Left cardiac atrium (tissue), 4 donors: ENCODE data around the gene INPP4A. TPM values are rescaled to one million over a fixed set of nuclear protein-coding genes. Genes with fewer than 3 reads are reported as not detected.

Source experiments
- ATAC-seq, 2 donors: fragments of 200-7000 bp; cut with Tn5 transposase; one replicate each; pipeline ENCODE4 v1.9.1; 2020; ENCODE audit warnings: mild to moderate bottlenecking in 2 of 2, moderate library complexity in 2 of 2
- DNase-seq: peaks from one replicate; pipeline ENCODE4 v3.0.0-alpha.2; 2020
- intact Hi-C, 2 donors: fragments of 100-400 bp; cut with DNase I; formaldehyde crosslinking; loops; one replicate each; pipeline versions ENCODE4 v1.14.1 to v1.15.1; 2022 to 2023
- total RNA-seq, 2 donors: library from RNA; stranded (reverse); fragmentation: NEBNext Ultra II Directional; extraction: Animal tissue kit (Norgen Biotek cat#: 25700); gene quantifications; one replicate each; pipeline ENCODE4 v1.2.1, GENCODE V29; 2021
- donor health status: DM: no; HTN: yes; CAD: no.
- donor health status: DM: no; HTN: yes; CAD: no; lungs with severe emphysema.
- donor health status: DM: yes; HTN: yes; CAD: no.
- donor health status: Dilated cardiomyopathy.

INPP4A gene
- total RNA-seq, 2 donors from 2014 or later, result 14.6 to 19.5 TPM

DNA sequence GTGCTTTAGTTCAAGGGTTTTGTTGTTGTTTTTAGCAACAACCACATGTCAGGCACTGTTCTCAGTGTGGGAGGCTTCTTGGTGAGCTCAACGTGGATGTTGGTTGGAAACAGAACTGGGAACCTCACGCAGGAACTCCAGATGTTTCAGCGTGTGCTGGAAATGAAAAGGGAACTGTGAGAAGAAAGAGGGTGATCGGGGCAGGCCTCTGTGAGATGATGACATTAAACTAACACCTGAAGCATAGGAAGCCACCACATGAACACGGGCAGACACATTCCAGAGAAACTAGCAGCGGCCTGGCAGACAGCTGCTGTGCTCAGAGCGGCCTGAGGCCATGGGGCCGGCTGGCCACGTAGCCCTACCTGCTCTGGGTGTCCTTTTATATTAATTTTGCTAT, 97.2 kb downstream of the INPP4A start:
- intact Hi-C loops, result no loop called here
- no peak for ATAC-seq
- DNase-seq, result no peak

DNA sequence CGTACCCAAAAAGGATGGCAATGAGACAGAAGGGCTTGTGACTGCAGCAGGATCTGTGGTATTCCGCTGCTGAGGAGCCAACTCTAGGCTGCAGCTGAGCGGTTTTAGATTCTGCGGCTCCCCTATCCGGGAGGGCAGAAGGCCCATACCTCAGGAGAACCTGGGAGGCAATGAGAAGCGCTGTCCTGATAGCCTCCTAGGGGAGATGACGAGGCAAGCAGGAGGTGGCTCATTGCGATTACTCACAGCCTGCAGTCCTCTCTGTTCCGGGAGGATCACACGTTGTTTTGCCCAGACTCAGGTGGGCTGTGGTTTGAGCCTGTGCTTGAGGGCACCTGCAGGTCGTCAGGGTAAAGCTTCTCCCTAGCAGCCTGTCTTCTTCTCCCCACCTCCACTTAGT, 98.6 kb downstream of the INPP4A start:
- no peak for ATAC-seq
- intact Hi-C loops, result no loop called here
- DNase-seq, result no peak

GRCh38 chr2:98543842-98544241, 99.2 kb downstream of the INPP4A start:
- intact Hi-C loops, result no loop called here
- no peak for ATAC-seq

GRCh38 chr2:98545591-98545990, 100.9 kb downstream of the INPP4A start:
- ATAC-seq (no peak), DNase-seq (no peak)
- intact Hi-C loops, result no loop called here

More at GRCh38 chr2:98543842-98544241, 99.2 kb downstream of the INPP4A start:
- DNase-seq, result no peak

GRCh38 chr2:98546186-98546585, 101.5 kb downstream of the INPP4A start:
- DNase-seq (no peak), ATAC-seq (no peak)
- intact Hi-C loops, result no loop called here

GRCh38 chr2:98547092-98547790, 102.6 kb downstream of the INPP4A start:
- intact Hi-C loops, result no loop called here

DNA sequence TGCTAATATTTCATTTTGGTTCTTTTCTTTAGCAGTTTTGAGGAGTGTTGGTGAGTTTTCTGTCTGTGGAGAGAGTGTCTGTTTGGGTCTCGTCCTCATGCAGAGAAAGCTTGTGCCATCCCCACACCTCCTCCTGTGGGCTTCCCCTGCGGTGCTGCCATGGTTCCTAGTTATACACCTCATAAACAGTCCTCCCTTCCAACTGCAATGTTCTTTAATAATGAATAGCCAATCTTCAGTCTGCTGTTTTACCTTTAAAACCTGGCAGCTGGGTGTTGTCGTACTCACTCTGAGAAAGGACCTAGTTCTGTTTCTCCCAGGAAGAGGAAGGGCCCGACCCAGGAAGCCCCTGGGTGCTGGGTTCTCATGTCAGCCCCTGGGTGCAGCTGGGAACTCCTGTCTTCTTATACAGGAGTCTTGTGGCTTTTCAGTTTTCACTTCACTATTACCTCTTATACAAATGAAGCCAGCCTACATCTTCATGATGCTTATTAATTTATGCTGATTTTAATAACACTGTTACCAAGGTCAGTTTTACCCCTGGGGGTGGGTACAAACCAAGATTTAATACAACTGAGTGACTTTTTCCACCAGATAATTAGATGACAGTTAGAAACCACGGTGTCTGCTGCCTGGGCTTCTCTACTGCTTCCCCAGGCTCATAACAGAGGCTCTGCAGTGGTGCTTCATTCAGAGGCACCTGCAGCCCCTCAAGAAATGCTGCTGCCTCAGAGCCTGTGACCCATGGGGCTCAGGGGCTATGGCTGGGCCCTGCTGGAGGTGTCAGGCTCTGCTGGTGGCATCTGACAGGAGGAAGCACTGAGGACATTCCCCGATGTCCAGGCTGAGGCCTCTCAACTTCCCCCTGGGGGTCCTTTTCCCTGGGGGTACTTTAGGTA, 104.5 kb downstream of the INPP4A start:
- ATAC-seq (no peak), DNase-seq (no peak)
- intact Hi-C loops, result no loop called here

More at GRCh38 chr2:98547092-98547790, 102.6 kb downstream of the INPP4A start:
- DNase-seq (no peak), ATAC-seq (no peak)

- no peak for DNase-seq
- intact Hi-C loops, result no loop called here
- ATAC-seq, result no peak
Measured at GRCh38 chr2:98550165-98550564, 105.5 kb downstream of the INPP4A start.

DNA sequence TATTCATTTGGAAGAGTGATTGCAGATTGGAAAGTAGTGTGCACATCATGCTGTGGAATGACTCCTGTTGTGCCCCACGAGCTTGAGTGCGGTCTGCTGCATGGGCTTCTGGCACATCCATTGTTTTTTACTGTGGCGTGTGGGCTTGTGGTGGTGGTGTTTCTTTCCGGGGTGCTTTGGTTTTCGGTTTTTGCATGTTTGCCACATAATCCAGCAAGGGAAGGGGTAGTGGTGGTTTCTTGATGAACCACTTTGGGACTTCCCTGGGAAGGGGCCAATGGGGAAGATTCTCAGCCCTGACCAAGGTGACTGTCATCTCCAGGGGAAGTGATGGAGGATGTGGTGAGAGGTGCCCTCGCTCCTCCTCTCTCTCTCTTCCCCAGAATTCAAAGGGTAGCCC, 106.7 kb downstream of the INPP4A start:
- DNase-seq (no peak), ATAC-seq (no peak)
- intact Hi-C loops, result no loop called here

DNA sequence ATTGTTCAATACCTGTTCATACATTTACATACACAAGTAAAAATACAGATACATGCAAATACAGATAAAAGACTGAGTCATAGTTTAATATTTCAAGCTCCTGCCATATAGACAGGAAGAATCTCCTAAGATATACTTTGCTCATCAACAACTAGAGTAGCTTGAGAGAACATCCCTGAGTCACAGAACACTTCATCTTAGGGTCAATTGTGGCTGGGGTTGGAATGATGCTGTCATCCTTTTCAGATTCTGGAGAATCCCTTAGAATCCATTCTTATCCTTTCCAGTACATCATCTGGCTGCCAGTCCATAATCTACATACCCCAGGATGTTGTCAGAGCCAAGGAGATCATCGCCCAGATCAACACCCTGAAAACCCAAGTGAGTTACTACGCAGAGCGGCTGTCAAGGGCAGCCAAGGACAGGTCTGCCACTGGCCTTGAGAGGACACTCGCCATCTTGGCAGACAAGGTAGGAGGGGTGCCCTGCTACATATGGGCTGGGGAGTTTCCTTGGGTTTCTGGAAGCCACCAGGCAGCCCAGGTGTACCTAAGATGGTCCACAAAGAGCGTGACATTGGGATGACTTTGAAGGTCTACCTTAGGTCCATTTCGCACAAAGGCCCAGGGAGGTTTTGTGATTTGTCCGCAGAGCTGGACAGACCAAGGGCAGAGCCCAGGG, 108.0 kb downstream of the INPP4A start:
- DNase-seq, result no peak
- ATAC-seq, result no peak
- intact Hi-C loops, result no loop called here

GRCh38 chr2:98554116-98554861, 109.6 kb downstream of the INPP4A start:
- no peak for ATAC-seq
- no peak for DNase-seq
- intact Hi-C loops, result no loop called here

GRCh38 chr2:98555696-98556095, 111.0 kb downstream of the INPP4A start:
- intact Hi-C loops, result no loop called here

DNA sequence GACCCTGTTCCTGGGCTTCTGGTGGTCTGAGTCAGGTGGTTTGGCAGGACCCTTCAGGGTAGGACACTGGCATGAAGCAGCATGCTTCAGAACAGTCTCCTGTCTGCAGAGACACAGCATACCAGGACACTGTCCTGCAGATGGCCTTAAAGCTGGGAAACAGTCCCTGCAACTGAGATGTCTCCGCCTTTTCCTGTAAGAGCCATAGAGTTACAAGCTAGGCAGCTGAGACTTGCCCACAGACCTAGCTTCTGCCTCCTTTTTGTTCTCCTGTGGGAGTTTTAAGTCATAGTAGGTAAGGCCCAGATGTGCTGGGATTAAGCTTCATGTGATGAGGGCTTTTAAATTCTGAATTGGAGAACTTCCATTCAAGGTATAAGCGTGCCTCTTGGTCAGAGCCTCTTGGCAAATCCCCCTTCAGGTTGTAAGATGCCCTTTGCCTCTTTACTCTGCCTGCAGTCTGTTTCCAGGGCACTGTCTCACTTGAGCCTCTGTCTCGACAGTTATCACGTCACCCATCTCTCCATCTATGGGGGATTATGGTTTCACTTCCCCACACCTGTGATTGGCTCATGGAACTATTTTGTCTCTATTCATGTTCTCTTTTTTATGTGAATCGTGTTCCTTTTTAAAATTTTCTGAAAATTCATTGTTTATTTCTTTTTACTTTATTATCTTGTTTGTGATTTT, 111.8 kb downstream of the INPP4A start:
- DNase-seq, result no peak
- ATAC-seq, result no peak
- intact Hi-C loops, result no loop called here

More at GRCh38 chr2:98555696-98556095, 111.0 kb downstream of the INPP4A start:
- ATAC-seq, result no peak
- DNase-seq, result no peak

DNA sequence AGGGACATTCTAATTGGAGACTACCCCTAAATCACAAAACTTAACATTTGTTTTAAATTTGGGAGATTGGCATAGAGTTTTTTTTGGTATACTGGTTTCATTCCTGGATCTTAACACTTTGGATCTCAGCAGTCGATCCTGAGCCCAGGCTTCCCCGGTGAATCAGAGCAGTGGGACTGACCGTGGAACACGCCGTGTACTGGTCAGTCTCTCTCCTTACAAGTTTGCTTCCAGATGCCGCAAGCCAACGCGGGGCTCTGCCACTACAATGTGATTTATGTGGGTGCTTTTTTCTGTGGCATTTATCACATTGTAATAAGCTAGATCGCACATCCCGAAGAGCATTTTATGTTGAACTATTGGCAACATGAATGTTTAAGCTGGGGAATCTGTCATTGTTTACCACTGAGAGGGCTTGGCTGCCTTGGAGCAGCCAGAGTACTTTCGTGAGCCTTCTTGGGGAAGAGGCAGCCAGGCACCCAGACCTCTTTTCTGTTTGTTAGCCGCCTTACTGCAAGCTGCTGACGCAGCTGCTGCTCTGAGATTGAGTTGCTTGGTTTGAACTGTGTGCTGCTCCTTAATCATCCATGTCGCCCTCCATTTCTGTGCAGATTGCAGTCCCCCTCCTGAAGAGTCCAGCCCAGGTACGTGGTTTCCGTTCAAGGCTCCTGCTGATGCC, 114.3 kb downstream of the INPP4A start:
- ATAC-seq (no peak), DNase-seq (no peak)
- intact Hi-C loops, result no loop called here

DNA sequence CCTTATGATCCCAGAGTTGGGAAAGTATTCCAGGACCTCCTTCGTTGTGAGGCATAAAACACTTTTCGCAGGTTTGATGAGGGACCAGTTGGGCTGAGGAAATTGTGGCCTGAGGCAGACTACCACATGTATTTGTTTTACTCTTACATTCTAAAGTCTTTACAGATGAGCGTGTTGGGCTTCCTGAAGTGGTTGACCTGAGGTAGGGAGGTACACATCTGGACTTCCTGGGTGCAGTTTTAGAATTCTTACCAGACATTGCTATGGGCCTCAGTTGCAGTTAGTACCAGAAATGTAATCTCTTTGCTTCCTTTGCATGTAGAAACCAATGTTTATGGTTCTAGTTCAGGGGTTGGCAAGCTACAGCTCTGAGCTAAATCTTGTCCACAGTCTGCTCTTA, 114.9 kb downstream of the INPP4A start:
- DNase-seq, result no peak
- intact Hi-C loops, result no loop called here
- ATAC-seq, result no peak

- intact Hi-C loops, result loop anchor here in 1 of 2 donors (5.0 kb wide), 2 partner anchors 47 to 53 kb away; partner anchors contain the start of genes COA5 and UNC50
- ATAC-seq, result peak; percentile 88 to 89
- peak; percentile 61 for DNase-seq
Measured at GRCh38 chr2:98560256-98560771, 115.7 kb downstream of the INPP4A start.

GRCh38 chr2:98561018-98561417, 116.4 kb downstream of the INPP4A start:
- no peak for ATAC-seq
- no peak for DNase-seq
- intact Hi-C loops, result loop anchor here in 1 of 2 donors (5.0 kb wide), 2 partner anchors 46 to 54 kb away; partner anchors contain the start of genes COA5 and UNC50
